AG04450 (cell line): ENCODE results near the gene VSTM4. TPM values are rescaled to one million over a fixed set of nuclear protein-coding genes. Genes with fewer than 3 reads are reported as not detected.

Experiments
- CTCF ChIA-PET: fragments of 300-600, 350-600 bp; formaldehyde crosslinking; extraction: SDS; loops from one replicate; lab custom pipeline; 2022; ENCODE audit warnings: antibody characterized with exemption, inconsistent platforms; lab: Charles Lee
- POLR2A ChIA-PET: fragments of 350-600 bp; formaldehyde crosslinking; extraction: SDS; loops from one replicate; lab custom pipeline; 2021; ENCODE audit warnings: antibody characterized with exemption, inconsistent platforms; lab: Yijun Ruan, JAX
- DNase-seq: peaks from one replicate; pipeline ENCODE4 v3.0.0-alpha.2; 2011; ENCODE audit warnings: low read depth, low spot score
- H3K27ac ChIP-seq: one replicate; pipeline ENCODE4 v1.5.1; 2012; ENCODE audit warnings: low read depth, low read length, control low read depth
- H3K27me3 ChIP-seq: one replicate; pipeline ENCODE4 v1.6.0; 2012; ENCODE audit warnings: low read length; ENCODE audit not compliant: control insufficient read depth, insufficient read depth
- H3K4me3 ChIP-seq: 2 replicates; pipeline ENCODE4 v1.5.1; 2011; ENCODE audit warnings: mild to moderate bottlenecking, low read depth, low read length, control low read depth
- H3K9me3 ChIP-seq: 2 replicates; pipeline ENCODE4 v1.5.1; 2012; ENCODE audit warnings: low read length; ENCODE audit not compliant: control insufficient read depth, insufficient read depth
- CTCF ChIP-seq: IDR thresholded peaks from 2 replicates; pipeline ENCODE4 v1.5.1; 2011; ENCODE audit warnings: low read depth, low read length, control low read depth, inconsistent platforms
- polyA plus RNA-seq: library from polyadenylated mRNA; depleted of rRNA; stranded (reverse); fragments of >200 nt; gene quantifications from 2 replicates; pipeline ENCODE4 v1.2.3, GENCODE V29; 2011

The VSTM4 gene
- polyA plus RNA-seq, 1 experiment, result 3.6 TPM

- ChIA-PET CTCF (no interaction called here), POLR2A (no interaction called here)
- no peak for DNase-seq
- peaks cover 5% of the 10 kb centered on the region; the same call in 1 of the 2 replicates for H3K9me3 ChIP-seq
- peaks cover 14% of the 10 kb centered on the region for H3K27me3 ChIP-seq
- H3K4me3 ChIP-seq, result no peak overlapping the region
- H3K27ac ChIP-seq, result no peak overlapping the region
- no peak for TF ChIP-seq CTCF
Measured at GRCh38 chr10:49136525-49136924, 21.2 kb upstream of the VSTM4 start.

DNA sequence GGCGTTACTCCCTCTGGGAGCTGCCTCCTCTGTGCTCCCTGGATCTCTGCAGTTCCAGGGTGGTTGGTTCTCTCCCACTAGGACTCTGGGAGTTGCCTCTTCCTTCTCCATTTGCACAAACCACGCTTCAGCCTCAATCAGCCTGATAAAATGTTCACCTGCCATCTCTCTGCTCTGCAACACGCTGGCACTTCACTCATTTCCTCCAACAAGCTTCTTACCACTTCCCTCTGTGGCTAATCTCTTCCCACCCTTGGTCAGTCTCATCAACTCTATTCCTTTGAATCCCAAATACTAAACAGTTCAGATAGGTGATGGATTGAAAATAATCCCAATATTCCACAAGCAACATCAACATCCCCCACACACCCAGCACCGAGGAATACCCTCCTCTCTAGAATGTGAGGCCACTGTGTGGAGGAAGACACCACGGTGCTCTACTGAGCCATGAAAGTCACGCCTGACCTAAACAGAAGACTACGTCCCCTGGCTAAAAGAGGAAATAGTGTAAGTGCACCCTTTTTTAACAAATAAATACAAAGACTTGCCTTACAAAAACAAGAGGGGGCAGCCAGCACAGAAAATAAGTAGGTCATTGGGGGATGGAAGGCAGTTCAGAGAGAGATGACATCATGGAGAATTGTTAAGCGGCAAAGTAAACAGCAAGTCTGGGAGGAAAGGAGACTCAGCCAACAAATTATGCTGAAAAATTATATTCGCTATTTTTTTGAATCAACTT, 20.4 kb upstream of the VSTM4 start:
- DNase-seq, result no peak
- H3K4me3 ChIP-seq, result no peak overlapping the region
- CTCF ChIA-PET, result interaction anchor here (0.8 to 1.2 kb wide), 2 partner anchors 21 to 26 kb away, joined by 3 to 4 read pairs; no protein-coding TSS in a partner anchor
- peaks cover 22% of the 10 kb centered on the region for H3K27me3 ChIP-seq
- no peak overlapping the region for H3K27ac ChIP-seq
- H3K9me3 ChIP-seq, result peaks cover 5% of the 10 kb centered on the region; the same call in 1 of the 2 replicates
- POLR2A ChIA-PET, result no interaction called here
- no peak for TF ChIP-seq CTCF

- DNase-seq, result no peak
- ChIA-PET CTCF (no interaction called here), POLR2A (no interaction called here)
- no peak for TF ChIP-seq CTCF
- Histone ChIP-seq H3K27me3 (peaks cover 30% of the 10 kb centered on the region), H3K9me3 (peaks cover 5% of the 10 kb centered on the region; the same call in 1 of the 2 replicates), H3K27ac (no peak overlapping the region), H3K4me3 (no peak overlapping the region)
Measured at GRCh38 chr10:49134327-49134726, 19.0 kb upstream of the VSTM4 start.

DNA sequence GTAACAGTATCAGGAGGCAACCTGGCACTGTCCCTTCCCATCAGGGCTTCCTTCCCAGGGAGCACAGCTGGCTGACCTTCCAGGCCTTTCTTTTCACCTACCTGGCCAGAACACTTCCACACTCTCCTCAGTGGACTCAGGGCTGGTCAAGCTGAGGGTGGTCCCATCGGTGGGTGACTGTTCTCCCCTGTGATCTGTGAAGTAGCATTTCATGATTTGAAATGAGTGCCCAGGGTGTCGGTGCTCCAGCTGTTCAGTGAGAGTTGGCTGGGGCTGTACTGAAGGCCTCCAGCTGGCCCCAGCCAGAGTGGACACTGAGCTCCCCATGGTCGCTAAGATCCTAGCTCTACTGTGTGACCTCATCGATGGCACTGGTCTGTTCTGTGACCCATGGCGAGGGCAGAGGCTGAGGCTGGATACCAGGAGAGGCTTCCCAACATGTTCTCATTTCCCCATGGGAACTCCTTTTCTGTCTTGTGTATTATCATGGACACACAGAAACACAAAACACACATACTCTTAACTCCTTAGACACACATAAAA, 18.5 kb upstream of the VSTM4 start, which contains the start of gene FAM170B:
Gene FAM170B (minus strand): TSS at position 316 of the 543 bp plus-strand sequence. CDS start 103 bp downstream, at position 213.
- H3K4me3 ChIP-seq, result no peak within 1 kb of the TSS
- H3K27me3 ChIP-seq, result peaks cover 30% of the 10 kb centered on the region
- no peak for DNase-seq
- no peak within 1 kb of the TSS for H3K27ac ChIP-seq
- no peak for TF ChIP-seq CTCF
- peaks cover 5% of the 10 kb centered on the region; the same call in 1 of the 2 replicates for H3K9me3 ChIP-seq
- ChIA-PET POLR2A (no interaction called here), CTCF (no interaction called here)

DNA sequence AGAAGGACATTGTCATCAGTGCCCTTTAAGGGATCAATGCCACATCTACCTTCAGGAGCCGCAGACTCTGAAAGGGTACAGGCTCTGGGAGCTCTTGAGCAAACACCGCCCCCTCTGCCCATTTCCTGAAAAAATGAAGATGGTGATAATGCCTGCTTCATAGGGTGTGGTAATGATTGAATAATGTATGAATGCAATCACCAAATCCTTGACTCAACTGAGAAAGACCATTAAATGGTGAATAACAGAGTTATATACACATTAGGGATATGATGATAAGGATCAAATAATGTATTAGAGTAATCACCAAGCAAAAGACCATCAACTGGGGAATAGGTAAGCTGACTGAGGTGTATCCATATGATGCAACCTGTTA, 17.0 kb upstream of the VSTM4 start:
- TF ChIP-seq CTCF, result no peak
- peaks cover 34% of the 10 kb centered on the region for H3K27me3 ChIP-seq
- no peak for DNase-seq
- no peak overlapping the region for H3K27ac ChIP-seq
- CTCF ChIA-PET, result no interaction called here
- peaks cover 5% of the 10 kb centered on the region; the same call in 1 of the 2 replicates for H3K9me3 ChIP-seq
- no peak overlapping the region for H3K4me3 ChIP-seq
- POLR2A ChIA-PET, result no interaction called here
